Stimulated activated CD4-positive, alpha-beta T cell treated with anti-CD3 and anti-CD28 coated beads, Interleukin-1b, Interleukin-23, amount 100 ng/mL, for 48 hours (primary cell): ENCODE measurements around the gene LRRC4.

Source experiments
- DNase-seq: peaks from one replicate; pipeline ENCODE4 v3.0.0-alpha.2; 2020

The LRRC4 gene

GRCh38 chr7:128057909-128058308 is 26.7 kb upstream of the LRRC4 start:
- no peak for DNase-seq

DNA sequence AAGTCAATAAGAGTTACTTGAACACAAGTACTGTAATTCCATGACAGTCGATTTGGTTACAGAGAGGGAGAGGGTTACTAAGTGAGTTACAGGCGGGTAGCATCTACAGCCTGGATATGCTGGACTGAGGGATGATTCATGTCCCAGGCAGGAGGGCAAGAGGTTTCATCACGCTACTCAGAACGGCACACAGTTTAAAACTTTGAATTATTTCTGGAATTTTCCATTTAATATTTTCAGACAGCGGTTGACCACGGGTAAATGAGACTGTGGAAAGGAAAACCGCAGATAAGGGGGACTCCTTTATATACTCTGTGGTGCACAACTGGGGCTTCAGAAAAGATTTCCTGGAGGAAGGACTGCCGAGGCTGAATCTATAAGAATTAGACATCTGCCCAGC is 25.7 kb upstream of the LRRC4 start:
- DNase-seq, result no peak

- DNase-seq, result no peak
Measured at GRCh38 chr7:128055637-128056036, 24.4 kb upstream of the LRRC4 start.

DNA sequence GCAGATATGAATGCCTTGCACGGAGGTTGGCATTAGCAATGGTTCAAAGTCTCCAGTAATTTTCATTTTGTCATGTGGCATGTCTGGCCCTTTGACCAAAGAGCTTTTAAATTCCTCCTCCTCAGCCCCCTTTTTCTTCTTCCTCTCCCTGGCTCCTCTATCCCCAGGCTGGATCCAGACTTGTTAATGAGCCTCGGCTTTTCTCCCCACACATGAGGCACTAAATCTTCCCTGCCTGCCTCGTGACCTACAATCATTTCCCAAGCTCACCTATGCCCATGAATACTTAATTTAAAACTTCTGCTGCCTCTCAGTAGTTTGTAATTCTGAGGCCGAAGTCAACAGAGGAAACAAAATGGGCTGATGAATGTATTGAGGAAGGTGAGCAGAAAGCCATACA is 23.3 kb upstream of the LRRC4 start:
- DNase-seq, result no peak

- DNase-seq, result no peak
Measured at GRCh38 chr7:128053991-128054390, 22.8 kb upstream of the LRRC4 start.

GRCh38 chr7:128053023-128053422 is 21.8 kb upstream of the LRRC4 start:
- DNase-seq, result no peak

GRCh38 chr7:128052404-128052803 is 21.2 kb upstream of the LRRC4 start:
- DNase-seq, result no peak

- no peak for DNase-seq
Measured at GRCh38 chr7:128045766-128046165, 14.5 kb upstream of the LRRC4 start.

DNA sequence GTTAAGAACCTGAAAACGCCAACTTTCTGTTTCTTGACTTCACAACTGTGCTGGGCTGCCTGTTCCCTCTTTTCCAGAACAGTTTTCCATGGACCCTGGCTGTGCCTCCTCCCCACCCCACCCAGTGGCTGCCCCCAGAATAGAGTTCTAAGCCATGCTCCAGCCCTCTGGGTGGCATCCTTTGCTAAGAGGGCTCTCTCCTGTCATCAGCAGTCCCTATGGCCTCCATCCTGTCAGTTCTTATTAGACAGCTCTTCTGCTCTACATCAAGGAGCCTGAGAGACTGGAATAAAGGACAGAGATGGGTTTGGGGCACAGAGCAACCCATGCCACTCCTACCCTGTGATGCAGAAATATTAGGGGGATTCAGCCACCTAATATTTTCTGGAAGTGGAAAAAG is 13.9 kb upstream of the LRRC4 start:
- DNase-seq, result no peak

DNA sequence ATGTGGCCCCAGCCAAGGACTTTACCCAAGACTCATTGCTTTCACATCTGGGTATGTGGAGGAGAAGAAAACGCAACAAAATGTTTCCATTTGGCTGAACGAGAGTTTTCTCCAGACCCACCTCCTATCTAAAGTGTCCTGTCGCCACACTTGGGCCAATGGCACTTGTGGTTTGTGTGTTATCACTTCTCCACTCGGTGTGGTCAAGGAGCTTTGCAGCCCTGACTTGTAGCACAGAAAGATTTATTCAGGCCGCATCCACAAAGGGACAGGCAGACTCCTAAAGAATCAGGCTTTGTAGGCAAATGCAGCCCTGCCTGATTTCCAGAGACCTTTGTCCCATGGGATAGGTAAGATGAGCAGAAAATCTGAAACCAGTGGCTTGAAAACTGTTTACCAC is 12.8 kb upstream of the LRRC4 start:
- DNase-seq, result no peak

DNA sequence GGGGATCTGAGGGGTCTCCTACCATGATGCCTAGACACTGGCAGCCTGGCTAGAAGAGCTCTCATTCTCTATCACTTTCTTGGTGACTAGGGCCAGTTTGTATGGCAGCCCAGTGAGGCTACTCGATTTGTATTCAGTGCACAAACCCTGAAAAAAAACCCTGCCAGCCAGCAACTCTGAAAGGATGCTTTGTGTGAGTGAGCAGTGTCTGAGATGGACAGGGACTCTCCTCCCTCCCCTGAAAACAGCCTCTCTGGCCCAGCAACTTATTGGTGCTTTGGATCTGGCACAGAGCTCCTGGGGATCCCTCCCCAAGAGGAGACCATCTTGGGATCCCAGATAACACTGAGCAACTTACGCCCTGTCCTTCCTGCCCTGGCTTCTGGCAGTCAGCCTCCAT is 10.8 kb upstream of the LRRC4 start:
- DNase-seq, result no peak

DNA sequence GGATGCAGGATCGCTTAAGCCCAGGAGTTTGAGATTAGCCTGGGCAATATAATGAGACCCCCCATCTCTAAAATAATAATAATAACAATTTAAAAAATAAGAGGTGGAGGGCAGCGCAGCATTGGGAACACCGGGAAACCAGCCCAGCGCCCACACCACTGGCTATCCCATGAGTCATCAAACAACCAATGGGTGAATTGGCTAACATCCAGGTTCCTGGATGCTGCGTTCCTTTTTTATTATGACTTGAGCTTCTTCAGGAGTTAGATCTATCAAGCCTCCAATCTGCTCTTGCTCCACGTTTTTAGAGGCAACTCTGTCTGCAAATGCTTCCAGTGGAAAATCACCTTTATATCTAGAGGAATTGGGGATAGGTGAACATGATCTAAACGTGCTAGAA is 10.0 kb upstream of the LRRC4 start:
- DNase-seq, result no peak

GRCh38 chr7:128040205-128040604 is 9.0 kb upstream of the LRRC4 start:
- DNase-seq, result no peak

- no peak for DNase-seq
Measured at GRCh38 chr7:128039544-128039953, 8.3 kb upstream of the LRRC4 start.

- DNase-seq, result no peak
Measured at GRCh38 chr7:128037880-128038619, 6.8 kb upstream of the LRRC4 start.

DNA sequence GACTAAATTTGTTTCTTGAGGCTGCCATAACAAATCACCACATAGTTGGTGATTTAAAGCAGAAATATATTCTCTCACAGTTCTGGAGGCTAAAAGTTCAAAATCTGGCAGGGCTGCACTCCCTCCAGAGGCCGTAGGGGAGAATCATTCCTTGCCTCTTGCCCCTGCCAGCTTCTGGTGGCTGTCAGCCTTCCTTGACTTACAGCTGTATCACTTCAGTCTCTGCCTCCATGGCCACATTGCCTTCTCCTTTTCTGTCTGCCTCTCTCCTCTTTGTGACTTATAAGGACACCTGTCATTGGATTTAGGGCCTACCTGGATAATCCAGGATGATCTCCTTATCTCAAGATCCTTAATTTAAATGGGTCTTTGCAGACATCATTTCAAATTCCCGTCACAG is 5.8 kb upstream of the LRRC4 start:
- DNase-seq, result no peak

GRCh38 chr7:128036226-128036940 is 5.1 kb upstream of the LRRC4 start:
- no peak for DNase-seq

GRCh38 chr7:128035712-128036111 is 4.5 kb upstream of the LRRC4 start:
- no peak for DNase-seq

DNA sequence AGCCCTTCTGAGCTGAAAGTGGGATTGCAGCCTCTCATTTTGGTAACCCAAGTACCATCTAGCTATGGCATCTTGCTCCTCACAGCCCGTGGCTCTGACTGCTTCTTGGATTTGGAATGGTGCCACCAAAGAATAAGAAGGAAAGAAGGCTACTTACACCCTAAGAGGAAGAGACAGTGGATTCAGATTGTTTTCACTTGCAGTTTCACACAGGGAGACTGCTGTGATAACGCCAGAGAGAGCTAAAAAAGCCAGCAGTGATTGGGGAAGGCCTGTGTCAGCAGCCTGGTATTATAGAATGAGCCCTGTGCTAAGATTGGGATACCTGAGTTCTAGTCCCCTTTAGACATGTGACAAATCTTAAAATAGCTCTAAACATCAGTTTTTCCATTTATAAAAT is 3.6 kb upstream of the LRRC4 start:
- DNase-seq, result no peak

DNA sequence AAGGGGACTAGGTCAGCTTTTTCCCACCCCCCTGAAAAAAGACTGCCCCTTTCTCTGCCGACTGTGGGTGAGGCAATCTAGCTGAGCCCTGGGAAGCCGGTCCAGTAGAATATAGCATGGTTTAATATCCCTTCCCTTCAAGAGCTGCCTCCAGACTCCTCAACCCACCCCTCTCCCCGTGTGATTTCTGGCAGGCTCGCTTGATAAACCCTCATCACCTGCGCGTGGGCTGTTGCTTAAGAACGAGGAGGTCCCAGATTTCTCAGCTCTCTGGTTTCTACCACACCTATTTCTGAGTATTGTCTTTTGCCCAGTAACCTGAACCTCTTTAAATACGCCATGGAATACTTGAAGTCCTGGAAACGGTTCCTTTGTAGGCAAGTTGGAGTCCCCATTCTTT is 2.0 kb upstream of the LRRC4 start:
- no peak for DNase-seq

- DNase-seq, result peak; percentile 19
Measured at GRCh38 chr7:128032605-128033235, 1.5 kb upstream of the LRRC4 start.

DNA sequence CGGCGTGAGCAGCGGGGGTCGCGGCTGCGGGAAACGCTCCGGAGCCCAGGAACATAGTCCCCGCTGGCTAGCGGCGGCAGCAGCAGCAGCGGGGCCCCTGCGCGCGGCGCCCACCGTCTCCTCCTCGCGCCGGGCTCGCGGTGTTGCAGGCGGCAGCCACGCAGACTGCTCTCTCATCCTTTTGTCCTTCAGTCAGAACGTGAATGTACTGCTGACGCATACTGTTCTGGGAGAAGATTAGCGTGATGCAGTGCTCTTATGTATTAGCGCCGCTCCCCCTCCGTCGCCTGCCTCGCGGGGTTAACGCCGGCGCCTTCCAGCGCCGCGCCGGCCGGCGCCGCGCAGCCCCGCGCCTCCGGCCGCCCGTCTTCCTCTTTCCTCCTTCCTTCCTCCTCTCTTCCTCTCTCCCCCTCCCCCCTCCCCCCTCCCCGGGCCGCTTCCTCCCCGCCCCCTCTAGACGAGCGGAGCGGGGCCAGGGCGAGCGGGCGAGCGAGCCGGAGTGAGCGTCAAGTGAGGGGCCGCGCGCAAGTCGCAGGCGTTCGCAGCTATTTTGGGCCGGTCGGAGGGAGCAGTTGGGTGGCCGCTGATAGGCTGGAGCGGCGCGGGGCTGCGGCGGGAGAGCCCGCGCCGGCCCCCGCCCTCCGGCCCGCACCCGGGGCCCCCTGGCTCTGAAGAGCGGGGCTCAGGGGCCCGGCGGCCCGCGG is 816 bp upstream of the LRRC4 start:
- peak; percentile 75 for DNase-seq

GRCh38 chr7:128030263-128030653 is 979 bp downstream of the LRRC4 start:
- DNase-seq, result no peak
